CD4-positive, alpha-beta T cell treated with Interleukin-17A for 4 hours (primary cell): ENCODE data around the gene SERP2.

ENCODE experiments used
- DNase-seq: peaks from one replicate; pipeline ENCODE4 v3.0.0-alpha.2; 2020; ENCODE audit warnings: mixed read lengths

The SERP2 gene

DNA sequence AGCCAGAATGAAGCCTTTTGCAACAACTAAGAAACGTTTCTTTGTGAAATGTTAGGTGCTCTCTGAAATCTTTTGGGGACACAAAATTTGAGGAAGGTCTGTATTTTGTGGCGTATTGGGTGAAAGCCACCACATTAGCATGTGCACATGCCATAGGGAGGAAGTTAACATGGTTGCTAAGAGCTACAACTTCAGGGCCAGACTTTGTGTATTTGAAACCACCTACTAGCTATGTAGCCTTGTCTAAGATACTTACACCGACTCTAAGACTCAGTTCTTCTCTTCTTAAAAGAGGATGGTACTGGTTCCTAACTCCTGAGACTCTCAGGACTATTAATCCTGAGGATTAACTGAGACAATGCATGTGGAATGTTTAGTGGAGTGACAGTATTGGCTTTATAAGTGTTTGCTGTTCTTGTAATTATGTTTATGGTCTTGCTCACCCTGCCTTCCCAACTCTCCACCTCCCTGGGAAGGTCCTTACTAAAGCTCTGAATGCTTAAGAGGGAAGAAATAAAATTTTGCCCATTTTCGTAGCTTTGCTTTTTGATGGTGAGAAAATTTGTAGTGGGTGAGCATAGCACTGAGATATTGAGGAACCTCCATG lies 15.5 kb downstream of the SERP2 start:
- no peak for DNase-seq

GRCh38 chr13:44389876-44390275 lies 16.3 kb downstream of the SERP2 start:
- no peak for DNase-seq

DNA sequence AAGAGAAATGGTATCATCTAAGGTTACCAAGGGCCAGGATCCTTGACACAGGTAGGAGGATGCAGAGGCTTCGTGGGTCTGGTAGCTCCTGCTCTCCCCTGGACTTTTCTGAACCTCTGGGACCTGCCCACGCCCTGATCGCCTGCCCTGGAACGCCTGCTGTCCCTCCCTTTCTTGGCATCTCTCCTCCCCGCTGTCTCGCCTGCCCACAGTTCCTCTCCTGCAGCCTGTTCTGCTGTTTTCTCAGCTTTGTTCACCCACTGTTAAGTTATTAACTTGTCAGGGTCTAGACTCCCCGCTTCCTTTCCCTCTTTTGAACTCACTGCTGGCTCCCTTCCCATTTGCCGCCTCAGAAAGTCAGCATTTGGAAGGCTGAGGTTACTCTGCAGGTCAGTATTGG lies 19.8 kb downstream of the SERP2 start:
- DNase-seq, result no peak

DNA sequence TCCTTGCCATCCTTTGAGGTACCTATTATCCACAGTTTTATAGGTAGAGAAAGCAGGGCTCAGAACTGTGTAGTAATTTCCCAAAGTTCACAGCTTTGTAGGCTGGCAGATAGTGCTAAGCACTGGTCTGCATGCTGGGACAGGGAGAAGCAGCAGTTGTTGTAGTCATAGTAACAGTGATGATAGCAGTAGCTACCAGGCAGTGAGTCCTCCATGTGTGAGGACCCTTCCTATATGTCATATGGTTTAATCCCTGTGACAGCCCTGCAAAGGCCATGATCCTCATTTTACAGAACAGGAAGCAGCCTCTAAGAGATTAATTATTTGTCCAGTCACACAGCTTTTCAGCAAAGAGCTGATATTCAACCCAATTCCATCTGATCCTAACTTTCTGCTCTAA lies 21.0 kb downstream of the SERP2 start:
- DNase-seq, result no peak

- DNase-seq, result no peak
These were observed 22.5 kb downstream of the SERP2 start for GRCh38 chr13:44395976-44396694.

DNA sequence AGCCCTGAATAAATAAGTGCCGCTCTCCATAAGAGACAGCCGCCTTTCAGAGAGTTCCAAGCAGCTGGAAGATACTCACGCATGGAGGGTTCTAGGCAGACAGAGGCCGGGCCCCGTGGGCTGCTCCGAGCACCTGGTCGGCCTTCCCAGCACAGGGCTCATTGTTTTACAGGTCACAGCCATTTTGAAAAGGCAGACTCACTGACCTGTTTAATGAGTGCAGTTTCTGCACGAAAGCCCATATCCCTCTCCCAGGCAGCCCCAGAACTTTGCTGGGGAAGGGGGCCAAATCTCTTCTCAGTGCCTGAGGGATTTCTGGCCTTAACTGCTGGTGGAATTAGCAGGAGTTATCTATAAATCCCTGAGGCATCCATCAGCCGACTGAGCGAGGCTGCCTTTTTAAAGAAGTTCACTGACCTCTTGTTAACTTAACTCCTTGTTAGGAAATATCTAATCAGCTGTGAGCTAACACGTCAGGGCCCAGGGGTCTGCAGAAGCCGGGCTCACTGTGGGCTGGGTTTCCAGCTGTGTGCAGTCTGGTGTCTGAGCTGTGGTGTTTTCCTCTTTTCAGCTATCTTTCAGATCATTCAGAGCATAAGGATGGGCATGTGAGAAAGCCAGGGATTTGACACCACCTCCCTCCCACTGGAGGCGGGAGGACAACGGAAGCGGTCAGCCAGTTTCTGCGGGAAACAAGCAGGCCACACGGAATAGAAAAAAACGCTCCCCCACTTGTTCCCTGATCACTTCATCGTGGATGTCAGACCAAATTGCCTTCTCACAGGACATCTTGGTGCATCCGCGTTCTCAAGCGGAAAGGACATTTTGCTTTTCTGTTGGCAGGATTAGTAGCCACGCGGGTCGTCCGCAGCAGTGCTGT lies 23.3 kb downstream of the SERP2 start:
- DNase-seq, result no peak

GRCh38 chr13:44397766-44398223 lies 24.2 kb downstream of the SERP2 start:
- DNase-seq, result no peak

- no peak for DNase-seq
These were observed 25.0 kb downstream of the SERP2 start for GRCh38 chr13:44398606-44399005.

- no peak for DNase-seq
These were observed 25.4 kb downstream of the SERP2 start for GRCh38 chr13:44399074-44399473.

DNA sequence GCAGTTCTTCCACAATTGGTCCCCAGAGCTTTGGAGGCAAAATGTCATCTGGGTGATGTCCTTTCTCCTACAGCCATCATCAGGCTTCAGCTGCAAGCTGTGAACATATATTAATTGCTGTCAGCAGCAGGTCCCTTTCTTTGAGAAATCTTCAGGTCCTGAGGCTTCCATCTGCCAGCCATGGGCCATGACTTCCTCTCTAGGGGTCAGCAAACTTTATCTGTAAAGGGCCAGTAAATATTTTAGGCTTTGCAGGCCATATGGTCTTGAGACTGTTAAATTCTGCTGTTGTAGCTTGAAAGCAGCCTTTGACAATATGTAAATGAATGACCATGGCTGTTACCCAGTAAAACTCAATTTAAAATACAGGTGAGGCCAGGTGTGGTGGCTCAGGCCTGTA lies 27.1 kb downstream of the SERP2 start:
- DNase-seq, result no peak

DNA sequence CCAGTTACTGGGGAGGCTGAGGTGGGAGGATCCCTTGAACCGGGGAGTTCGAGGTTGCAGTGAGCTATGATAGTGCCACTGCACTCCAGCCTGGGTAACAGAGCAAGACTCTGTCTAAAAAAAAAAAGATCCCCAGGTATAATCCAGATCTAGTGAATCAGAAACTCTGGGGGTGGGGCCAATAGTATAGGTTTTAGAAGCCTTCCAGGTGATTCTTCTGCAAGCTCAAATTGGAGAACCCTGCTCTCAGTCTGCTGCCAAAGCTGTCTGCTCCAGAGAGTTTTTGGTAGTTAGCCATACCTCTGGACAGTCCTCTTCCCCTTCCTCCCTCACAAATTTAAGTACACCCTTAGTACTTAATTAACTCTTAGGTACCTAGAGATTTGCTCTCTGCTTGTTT lies 28.0 kb downstream of the SERP2 start:
- DNase-seq, result no peak

- no peak for DNase-seq
These were observed 29.3 kb downstream of the SERP2 start for GRCh38 chr13:44402899-44403445.

- DNase-seq, result no peak
These were observed 29.9 kb downstream of the SERP2 start for GRCh38 chr13:44403461-44404056.

DNA sequence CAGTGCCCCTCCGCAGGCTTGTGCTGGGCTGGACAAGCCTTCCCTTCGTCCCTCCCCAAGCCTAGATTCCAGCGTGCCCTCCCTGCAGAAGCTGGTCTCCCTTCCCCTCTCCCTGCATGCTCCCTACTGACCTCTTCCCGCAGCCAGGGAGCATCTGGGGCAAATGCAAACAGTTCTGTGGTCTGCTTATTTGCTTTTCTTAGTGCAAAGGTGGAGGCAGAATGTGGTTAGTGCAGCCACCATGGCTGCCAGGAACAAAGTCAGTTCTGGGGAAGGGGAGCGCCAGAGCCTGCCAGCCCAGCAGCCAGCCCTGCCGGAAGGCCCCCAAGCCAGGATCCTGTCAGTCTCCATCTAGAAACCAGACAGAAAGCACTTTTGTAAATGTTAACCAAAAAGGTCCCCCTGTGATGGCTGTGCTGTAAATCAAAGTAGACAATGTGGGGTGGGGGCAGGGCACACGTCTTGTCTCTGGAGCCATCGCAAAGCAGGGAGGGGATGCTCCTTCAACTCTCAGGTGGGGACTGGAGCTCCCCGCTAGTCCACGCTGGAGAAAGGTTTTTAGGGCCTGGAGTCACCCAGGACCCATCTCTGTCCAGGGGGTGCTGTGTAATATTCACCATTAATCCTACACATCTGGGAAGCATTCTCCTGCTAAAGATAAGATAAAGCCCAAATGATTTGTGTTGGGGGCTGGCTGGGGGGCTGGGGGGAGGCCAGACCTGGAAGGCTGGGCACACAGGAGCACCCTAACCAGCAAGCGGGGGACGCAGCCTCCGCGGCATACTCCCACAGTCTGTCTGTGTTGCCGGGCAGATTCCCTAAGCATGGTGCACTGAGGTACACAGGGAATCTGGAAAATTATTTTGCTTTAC lies 30.9 kb downstream of the SERP2 start:
- DNase-seq, result no peak

- DNase-seq, result no peak
These were observed 33.0 kb downstream of the SERP2 start for GRCh38 chr13:44406617-44407016.

DNA sequence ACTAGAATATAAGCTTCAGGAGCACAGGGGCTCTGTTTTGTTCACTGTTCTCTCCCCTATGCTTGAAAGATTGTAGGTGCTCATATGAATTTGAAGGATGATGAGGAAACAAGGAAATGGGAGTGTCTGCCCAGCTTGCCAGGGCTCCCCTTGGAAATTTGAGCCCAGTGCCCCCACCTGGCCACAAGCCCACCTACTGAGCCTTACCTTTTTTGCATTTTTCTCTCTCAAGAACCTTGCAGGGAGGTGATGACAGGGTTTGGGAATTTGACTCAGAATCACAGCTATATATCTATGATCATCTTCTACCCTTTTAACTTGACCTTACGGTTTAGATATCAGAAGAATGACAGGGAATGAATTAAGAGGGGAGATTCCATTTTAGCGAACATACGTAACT lies 33.8 kb downstream of the SERP2 start:
- DNase-seq, result no peak

GRCh38 chr13:44407891-44408290 lies 34.3 kb downstream of the SERP2 start:
- no peak for DNase-seq

DNA sequence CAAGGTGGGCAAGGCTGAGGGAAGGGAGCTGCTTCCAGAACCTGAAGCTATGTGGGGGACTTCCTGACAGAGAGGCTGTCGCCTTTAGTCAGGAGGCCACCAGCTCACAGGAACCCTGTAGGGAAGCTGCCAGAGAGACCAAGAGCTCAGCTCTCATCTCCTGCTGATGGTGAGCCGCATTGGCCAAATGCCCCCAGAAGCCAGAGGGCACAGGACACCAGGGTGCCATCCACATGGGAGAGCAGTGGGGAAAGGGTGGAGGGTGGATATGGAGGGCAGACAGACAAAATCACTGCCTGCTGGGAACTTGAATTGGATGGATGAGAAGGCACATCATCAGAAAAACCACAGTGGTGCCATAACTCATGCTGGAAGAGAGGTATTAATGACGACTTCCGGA lies 36.0 kb downstream of the SERP2 start:
- DNase-seq, result no peak

- DNase-seq, result no peak
These were observed 36.8 kb downstream of the SERP2 start for GRCh38 chr13:44410328-44410859.

DNA sequence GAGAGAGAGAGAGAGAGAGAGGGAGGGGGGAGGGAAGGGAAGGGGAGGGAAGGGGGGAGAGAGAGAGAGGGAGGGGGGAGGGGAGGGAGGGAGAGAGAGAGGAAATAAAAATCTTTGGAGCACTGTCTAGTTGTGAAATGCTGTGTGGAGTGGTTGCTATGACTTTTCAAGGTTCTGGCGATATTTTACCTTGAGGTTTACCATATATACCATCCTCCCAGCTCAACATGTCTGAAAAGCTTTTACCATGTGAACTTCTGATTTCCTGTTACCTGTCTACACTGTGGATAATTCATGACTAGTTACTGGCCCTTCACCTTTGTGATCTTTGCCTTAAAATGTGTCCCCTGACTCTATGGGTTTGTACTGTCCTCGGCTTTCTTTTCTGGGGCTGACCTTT lies 38.2 kb downstream of the SERP2 start:
- no peak for DNase-seq

DNA sequence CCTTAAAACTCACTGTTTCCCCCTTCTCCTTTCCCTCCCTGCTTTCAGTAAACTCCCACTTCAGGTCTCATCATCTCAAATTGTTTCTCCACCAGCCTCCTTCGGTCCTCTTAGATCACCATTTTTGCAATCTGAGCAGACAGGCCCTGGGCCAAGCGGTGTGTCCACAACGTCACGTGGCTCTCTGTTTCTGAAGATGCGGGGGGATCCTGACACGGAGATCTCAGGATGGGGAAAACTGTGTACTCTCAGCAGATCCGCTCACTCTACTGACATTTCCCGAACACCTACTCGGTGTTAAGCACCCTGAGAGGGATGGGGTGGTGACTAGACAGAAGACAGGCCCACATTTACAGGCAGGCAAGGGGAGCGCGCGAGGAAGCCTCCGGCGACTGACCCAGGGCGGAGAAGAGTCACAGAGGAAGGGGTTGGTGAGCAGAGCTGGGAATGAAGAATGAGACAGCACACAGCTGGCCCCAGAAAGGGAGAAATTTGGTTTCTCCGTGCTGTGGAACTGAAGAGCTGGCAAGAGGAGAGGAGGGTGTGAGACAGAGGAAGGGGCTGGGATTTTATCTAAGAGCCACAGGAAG lies 38.8 kb downstream of the SERP2 start:
- DNase-seq, result no peak
